Mammary epithelial cell (primary cell): ENCODE measurements around the gene ATP11A.

Experiments used
- CTCF ChIP-seq, 2 donors: IDR thresholded peaks in 1 of 2; conservative IDR thresholded peaks in 1 of 2; 2 replicates each; pipeline ENCODE4 v1.5.1; 2011 to 2012; ENCODE audit warnings: inconsistent platforms in 2 of 2, low read length in 2 of 2, mild to moderate bottlenecking in 2 of 2, control low read depth in 1 of 2, low read depth in 1 of 2; ENCODE audit not compliant: insufficient read depth in 1 of 2; ENCODE audit errors: extremely low read depth in 1 of 2
- EZH2 ChIP-seq: IDR thresholded peaks from 2 replicates; pipeline ENCODE4 v1.6.1; 2012; ENCODE audit warnings: low read length, inconsistent platforms, borderline replicate concordance

- TF ChIP-seq CTCF (conservative IDR thresholded peaks at IDR 0.05 in 1 of 2, IDR thresholded peaks at IDR 0.05 in 1 of 2; ENCODE audit: extremely low read depth in 1 of 2, insufficient read depth in 1 of 2, low read depth in 1 of 2, low read length in 2 of 2) (no peak), EZH2 (no peak)
Observed at GRCh38 chr13:112756967-112757758, 67.3 kb downstream of the ATP11A start.
